Measurements from ENCODE around the gene TEKT3.

The TEKT3 gene

GRCh38 chr17:15262291-15263205, 78.8 kb downstream of the TEKT3 start:
- TF ChIP-seq CTCF (IDR thresholded peaks at IDR 0.05; ENCODE audit: insufficient read depth, missing control alignments) = no peak
- DNase-seq (ENCODE audit: insufficient read length, low spot score) (peak; percentile 44), FAIRE-seq (no peak)

- no peak for FAIRE-seq
Measured at GRCh38 chr17:15261802-15262290, 79.6 kb downstream of the TEKT3 start.

DNA sequence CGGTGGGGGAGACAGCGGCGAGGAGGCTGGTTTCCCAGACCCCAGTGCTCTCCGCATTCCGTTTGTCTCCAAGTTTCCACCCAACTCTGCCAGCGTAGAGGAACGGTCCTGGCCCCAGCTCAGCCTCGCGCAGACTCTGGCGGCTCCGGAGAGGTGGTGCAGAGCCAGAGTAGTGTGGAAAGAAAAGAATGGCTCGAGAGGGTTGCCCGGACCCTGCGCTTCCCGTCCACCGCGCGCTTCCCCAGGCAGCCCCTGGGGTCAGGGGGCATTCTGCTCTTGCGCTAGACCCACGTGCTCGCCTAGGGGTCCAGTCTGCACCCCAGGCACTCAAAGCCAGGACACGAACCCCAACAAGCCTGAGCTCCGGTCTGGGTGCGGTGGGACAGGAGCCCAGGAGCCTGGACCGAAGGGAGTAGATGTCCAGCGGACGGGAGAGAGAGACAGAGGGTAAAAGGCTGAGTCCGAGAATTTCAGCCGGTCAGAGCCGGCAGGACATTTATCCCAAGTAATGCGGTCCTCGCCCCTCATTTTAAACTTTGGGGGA, 80.1 kb downstream of the TEKT3 start:
- FAIRE-seq (no peak), DNase-seq (ENCODE audit: insufficient read length, low spot score) (no peak)
- TF ChIP-seq CTCF (IDR thresholded peaks at IDR 0.05; ENCODE audit: insufficient read depth, missing control alignments) = no peak

More at GRCh38 chr17:15261802-15262290, 79.6 kb downstream of the TEKT3 start:
- no peak for DNase-seq (ENCODE audit: insufficient read length, low spot score)
- TF ChIP-seq CTCF (IDR thresholded peaks at IDR 0.05; ENCODE audit: insufficient read depth, missing control alignments) = no peak

DNA sequence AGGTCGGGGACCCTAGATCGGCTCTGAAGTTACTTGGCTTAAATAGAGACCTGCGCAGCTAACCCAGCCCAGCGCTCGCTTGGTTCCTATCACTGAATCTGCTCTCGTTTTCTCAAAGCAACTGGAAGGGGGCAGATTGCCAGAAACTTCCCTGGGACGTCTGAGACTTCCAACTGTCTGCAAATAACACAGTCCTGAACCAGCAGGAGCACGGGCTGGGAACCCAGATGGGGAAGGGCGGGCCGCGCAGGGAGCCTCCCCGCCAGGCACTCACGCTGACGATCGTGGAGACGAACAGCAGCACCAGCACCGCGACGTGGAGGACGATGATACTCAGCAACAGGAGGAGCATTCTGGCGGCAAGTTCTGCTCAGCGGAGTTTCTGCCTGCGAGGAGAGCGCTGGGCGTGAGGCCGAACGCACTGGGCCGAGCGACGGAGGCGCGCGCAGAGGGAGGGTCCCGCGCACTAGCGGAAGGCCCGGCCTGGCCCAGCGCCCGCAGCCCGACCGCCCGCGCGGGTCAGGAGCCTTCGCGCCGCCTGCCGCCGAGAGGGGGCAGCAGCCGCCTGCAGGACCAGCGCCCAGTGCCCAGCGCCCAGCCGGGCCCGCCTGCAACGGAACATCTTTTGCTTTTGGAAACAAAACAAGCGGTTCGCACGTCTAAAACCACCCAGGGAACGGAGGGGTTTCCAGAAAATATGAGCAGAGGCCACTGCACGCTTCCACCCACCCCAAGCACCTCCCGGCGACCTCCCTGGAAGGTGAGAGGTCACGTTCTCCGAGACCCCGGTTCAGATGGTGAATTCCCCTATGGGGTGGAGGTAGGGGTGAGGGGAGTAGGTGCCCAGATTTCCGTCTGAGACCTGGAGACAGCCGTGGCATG, 80.8 kb downstream of the TEKT3 start:
- FAIRE-seq (no peak), DNase-seq (ENCODE audit: insufficient read length, low spot score) (peak; percentile 66)
- peak; percentile 39 for TF ChIP-seq CTCF (IDR thresholded peaks at IDR 0.05; ENCODE audit: insufficient read depth, missing control alignments)

- no peak for DNase-seq (ENCODE audit: insufficient read length, low spot score)
- FAIRE-seq = no peak
- TF ChIP-seq CTCF (IDR thresholded peaks at IDR 0.05; ENCODE audit: insufficient read depth, missing control alignments) = no peak
Measured at GRCh38 chr17:15257796-15258512, 83.4 kb downstream of the TEKT3 start.

GRCh38 chr17:15257258-15257788, 84.1 kb downstream of the TEKT3 start:
- peak; percentile 57 for TF ChIP-seq CTCF (IDR thresholded peaks at IDR 0.05; ENCODE audit: insufficient read depth, missing control alignments)
- DNase-seq (ENCODE audit: insufficient read length, low spot score) (no peak), FAIRE-seq (no peak)
